Dermis blood vessel endothelial cell (primary cell): ENCODE results near the gene NADSYN1. TPM values are rescaled to one million over a fixed set of nuclear protein-coding genes. Genes with fewer than 3 reads are reported as not detected.
"Not testable (repeated sequence)": the region's sequence is repeated elsewhere in the genome, so short reads cannot be mapped to it uniquely, and the experiment has no call there.

Source experiments
- DNase-seq: peaks from one replicate; pipeline ENCODE4 v3.0.0; 2010
- total RNA-seq: library from RNA; depleted of rRNA; stranded (reverse); fragments of >200 nt; gene quantifications from 2 replicates; pipeline ENCODE4 v1.2.3, GENCODE V29; 2014

The NADSYN1 gene
- total RNA-seq, 1 donor from 2014 or later, result 128 TPM

DNA sequence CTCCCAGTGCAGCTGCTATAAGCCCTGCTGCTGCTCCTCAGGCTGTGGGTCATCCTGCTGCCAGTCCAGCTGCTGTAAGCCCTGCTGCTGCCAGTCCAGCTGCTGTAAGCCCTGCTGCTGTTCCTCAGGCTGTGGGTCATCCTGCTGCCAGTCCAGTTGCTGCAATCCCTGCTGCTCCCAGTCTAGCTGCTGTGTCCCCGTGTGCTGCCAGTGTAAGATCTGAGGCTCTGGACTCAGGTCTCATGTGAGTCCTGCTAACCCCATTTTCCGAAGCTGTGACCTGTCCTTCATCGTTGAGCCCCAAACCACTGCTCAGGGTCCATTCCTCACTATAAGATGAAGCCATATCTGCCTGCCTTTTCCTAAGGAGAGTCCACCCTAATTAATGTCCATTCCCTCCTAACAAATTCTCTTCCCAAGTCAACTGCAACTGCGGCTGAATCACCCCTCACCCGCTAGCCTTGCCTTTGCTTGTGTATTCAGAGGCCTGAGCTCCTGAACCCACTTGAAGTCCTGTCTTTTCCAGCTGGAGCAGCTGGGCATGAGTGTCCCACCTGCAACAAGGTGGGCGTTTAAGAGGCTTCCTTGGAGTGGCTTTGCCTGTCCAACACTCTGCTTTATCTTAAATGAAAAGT is 74.7 kb downstream of the NADSYN1 start:
- no peak for DNase-seq

DNA sequence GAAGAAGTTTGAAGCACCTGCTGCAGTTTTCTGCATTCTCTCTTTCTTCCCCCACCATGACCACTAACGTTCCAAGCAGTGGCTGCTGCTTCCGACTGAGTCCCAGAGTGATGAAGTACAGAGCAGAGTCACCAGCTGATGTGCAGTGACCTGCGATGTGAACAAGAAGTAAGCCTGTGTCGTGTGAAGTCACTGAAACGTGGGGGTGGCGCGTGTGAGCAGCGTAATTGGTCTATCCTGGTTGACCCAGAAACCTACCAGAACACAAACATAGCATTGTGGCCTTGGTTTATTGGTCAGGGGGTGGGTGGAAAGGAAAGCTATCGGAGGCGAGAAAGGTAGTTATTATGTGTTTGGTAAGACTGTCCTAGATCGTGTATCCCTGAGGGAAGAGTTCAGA is 77.6 kb downstream of the NADSYN1 start:
- no peak for DNase-seq

DNA sequence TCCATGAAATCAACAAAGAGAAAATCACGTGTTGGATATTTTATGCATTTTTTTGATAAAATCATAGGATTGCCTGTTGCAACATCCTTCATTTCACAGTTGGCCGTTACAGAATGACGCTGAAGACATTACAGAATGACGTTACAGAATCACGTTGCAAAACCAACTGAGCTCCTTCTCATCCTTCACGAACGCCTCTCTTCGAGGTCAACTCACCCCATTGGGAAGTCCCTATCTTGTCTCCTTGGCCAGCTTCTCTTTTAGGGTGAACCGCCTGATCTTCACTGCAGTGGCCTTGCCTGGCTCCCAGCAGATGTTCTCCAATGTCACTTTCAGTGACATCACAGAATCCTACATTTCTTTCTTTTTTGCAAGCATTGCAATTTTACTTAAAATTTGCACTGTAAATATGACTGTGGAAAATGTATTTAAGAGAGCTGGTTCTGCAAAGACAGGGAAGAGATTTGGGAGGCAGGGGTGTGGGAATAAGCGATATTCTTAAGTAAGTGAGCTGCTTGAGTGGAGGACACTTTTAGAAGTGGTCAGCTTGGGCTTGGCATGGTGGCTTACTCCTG is 79.1 kb downstream of the NADSYN1 start:
- DNase-seq, result no peak

DNA sequence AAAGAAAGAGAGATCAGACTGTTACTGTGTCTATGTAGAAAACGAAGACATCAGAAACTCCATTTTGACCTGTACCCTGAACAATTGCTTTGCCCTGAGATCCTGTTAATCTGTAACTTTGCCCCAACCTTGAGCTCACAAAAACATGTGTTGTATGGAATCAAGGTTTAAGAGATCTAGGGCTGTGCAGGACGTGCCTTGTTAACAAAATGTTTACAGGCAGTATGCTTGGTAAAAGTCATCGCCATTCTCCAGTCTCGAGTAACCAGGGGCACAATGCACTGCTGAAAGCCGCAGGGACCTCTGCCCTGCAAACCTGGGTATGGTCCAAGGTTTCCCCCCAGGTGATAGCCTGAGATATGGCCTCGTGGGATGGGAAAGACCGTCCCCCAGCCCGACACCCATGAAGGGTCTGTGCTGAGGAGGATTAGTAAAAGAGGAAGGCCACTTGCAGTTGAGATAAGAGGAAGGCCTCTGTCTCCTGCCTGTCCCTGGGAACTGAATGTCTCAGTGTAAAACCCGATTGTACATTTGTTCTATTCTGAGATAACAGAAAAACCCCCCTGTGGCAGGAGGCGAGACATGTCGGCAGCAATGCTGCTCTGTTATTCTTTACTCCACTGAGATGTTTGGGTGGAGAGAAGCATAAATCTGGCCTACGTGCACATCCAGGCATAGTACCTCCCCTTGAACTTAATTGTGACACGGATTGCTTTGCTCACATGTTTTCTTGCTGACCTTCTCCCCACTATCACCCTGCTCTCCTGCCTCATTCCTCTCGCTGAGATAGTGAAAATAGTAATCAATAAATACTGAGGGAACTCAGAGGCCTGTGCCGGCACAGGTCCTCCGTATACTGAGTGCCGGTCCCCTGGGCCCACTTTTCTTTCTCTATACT is 82.0 kb downstream of the NADSYN1 start:
- not testable (repeated sequence) for DNase-seq

DNA sequence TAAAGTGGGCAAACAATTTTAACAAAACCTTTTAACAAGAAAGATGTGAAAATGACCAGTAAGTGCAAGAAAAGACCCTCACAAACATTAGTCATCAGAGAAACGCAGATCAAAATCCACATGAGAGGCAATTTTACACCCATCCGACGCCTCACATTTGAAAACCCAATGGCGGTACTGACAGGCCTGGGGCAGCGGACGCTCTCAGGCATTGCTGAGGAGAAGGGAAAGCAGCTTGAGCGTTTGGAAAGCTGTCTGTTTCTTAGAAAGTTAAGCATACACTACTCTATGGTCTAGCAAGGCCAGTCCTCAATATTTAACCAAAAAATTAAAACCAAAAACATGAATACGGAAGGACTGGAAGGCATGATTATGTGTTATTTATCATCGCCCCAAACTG is 82.8 kb downstream of the NADSYN1 start:
- DNase-seq, result no peak

DNA sequence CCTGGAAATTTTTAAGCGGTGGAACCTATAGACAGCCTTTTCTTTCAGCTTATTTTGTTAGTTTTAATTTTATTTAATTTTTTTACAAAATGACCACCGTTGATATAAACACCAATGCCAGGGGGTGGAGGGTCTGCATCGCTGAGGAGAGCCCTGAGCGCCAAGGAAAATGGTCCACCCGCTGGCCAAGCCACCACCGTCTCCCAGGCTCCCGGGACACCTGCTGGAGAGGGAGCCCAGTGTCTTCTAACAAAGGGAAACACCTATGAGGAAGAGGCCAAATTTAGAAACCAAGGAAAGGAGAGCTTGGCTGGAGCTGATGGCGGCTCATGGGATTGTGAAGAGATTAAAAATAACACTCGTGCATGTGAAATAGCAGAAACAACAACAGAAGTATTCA is 84.5 kb downstream of the NADSYN1 start:
- no peak for DNase-seq

DNA sequence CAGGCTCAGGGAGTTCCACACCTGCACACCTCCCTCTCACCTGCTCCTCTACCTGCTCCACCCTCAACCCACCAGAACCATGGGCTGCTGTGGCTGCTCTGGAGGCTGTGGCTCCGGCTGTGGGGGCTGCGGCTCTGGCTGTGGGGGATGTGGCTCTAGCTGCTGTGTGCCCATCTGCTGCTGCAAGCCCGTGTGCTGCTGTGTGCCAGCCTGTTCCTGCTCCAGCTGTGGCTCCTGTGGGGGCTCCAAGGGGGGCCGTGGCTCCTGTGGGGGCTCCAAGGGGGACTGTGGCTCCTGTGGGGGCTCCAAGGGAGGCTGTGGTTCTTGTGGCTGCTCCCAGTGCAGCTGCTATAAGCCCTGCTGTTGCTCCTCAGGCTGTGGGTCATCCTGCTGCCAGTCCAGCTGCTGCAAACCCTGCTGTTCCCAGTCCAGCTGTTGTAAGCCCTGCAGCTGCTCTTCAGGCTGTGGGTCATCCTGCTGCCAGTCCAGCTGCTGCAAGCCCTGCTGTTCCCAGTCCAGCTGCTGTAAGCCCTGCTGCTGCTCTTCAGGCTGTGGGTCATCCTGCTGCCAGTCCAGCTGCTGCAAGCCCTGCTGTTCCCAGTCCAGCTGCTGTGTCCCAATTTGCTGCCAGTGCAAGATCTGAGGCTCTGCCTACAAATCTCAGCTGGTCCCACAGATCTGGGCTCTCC is 85.1 kb downstream of the NADSYN1 start, which contains the start of gene KRTAP5-8:
TSS of gene KRTAP5-8 (plus strand) at position 49 of the 689 bp plus-strand sequence. CDS start at position 80, 31 bp downstream.
- not testable (repeated sequence) for DNase-seq

DNA sequence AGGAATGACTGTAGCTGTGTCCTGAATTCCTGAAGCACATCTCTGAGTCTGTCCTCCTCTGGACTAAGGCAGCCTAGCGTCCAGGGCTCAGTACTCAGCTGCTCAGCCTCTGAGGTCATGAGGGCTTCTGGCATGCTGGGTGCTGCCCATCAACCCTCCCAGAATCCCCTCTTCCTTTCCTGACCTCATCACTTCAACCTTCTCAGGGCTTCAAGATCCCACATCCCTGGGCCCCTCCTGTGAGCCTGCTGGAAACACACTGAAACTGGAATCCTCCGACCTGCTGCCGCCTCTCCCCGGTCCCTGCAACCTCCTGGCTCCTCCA is 85.6 kb downstream of the NADSYN1 start:
- DNase-seq, result no peak

DNA sequence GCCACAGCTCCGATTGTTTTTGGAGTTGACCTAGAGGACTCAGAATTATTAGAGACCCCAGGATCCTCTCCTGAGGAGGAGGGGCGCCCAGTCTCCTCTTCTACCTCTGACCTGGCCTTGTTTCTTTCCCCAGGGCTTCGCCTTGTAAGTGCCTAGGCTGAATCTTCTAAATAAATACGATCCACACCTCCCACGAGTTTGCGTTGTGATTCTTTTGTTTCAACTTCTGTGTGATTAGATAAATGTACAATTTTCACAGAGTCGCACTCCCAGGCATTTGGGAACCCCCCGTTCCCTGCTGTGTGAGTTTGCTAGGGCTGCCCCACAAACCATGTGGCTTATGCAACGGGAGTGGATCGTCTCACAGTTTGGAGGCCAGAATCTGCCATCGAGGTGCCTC is 86.0 kb downstream of the NADSYN1 start:
- no peak for DNase-seq

DNA sequence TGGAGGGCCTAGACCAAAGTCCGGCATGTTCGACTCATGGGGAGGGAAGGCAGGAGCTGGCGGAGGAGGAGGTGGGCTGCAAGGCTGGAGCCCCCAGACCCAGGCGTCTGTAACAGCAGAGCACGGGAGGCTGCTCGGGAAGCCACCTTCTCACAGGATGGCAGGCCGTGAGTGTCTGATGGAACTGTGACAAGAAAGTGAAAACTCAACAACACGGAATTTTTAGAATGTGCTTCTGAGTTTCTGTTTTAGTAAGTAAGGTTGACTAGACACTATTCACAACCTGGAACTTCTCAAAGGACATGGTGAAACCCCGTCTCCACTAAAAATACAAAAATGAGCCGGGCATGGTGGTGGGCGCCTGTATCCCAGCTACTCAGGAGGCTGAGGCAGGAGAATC is 87.0 kb downstream of the NADSYN1 start:
- not testable (repeated sequence) for DNase-seq

DNA sequence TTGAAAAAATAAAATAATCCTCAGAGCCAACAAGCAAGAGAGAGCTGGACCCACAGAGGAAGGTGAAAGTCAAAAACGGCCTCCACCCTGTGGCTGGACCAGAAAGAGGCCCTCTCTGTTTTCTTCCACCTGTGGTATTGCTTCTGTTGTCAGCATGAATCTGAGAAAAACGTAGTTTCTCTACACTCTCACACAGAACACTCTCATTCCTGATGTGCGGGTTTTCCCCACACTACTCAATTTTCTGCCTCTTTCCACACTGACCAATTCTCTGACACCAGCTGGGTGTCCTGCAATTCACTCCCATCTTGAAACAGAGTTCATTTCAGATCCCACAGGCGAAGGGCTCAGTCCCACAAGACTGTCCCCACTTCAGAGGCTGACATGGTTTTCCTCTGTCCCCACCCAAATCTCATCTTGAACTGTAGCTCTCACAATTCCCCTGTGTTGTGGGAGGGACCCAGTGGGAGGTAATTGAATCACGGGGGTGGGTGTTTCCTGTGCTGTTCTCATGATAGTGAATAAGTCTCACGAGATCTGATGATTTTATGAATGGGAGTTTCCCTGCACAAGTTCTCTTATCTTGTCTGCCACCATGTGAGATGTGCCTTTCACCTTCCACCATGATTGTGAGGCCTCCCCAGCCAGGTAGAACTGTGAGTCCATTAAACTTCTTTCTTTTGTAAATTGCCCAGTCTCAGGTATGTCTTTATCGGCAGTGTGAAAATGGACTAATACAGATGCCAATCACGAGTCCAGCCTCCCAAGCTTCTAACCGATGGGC is 87.7 kb downstream of the NADSYN1 start:
- DNase-seq, result not testable (repeated sequence)

DNA sequence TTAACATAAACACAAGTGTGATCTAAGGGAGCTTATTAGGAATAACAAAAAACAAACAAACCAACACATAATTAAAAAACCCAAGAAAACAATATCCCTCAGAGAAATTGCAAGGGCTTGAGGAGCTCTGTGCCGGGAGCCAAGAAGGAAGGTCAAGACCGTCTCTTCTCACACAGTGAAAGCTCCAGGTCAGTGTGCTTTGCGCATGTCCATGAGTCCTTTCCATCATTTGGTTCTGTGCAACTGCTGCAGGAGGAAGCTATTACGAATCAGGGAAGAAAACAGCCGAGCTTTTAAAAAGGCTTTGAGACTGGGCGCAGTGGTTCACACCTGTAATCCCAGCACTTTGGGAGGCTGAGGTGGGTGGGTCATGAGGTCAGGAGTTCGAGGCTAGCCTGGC is 89.4 kb downstream of the NADSYN1 start:
- DNase-seq, result no peak

DNA sequence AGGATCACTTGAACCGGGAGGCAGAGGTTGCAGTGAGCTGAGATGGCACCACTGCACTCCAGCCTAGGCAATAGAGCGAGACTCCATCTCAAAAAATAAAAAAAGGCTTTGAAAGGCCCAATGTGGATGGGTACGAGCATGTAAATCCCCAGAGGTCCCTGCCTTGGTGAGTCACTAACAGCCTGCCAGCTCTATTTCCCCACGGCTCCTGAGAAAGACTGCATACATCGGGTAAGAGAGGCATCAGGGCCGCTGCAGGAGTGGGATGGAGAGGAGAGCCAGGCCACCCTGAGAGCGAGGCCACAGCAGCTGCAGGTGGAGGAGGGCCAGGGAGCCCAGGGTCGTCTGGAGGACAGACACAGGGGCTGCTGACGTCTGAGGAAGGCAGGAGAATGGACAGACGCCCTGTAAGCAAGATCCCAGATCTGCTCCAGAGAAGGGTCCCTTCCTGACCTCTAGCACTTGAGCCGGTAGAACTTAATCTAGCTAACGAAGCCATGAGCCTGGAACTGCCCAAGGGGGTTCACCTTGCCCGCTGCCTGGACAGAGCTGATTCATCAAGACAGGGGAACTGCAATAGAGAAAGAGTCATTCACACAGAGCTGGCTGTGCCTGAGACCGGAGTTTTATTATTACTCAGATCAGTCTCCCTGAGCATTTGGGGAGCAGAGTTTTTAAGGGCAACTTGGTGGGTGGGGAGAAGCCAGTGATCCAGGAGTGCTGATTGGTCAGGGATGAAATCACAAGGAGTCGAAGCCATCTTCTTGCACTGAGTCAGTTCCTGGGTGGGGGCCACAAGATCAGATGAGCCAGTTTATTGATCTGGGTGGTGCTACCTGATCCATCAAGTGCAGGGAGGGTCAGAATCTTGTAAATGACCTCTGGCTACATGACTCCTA is 90.1 kb downstream of the NADSYN1 start:
- no peak for DNase-seq

DNA sequence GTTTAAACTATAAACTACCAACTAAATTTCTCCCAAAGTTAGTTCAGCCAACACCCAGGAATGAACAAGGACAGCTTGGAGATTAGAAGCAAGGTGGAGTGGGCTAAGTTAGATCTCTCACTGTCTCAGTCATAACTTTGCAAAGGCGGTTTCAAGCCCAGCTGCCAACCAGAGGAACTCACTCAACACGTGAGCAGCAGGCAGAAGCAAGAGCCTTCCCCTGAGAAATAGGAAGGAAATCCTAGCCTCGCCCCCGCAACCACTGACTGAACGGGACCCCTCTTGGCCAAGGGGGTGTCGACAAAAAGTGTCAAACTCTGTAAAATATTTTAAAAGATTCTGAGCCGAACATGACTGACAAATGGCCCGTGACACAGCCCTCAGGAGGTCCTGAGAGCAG is 90.9 kb downstream of the NADSYN1 start:
- DNase-seq, result no peak

DNA sequence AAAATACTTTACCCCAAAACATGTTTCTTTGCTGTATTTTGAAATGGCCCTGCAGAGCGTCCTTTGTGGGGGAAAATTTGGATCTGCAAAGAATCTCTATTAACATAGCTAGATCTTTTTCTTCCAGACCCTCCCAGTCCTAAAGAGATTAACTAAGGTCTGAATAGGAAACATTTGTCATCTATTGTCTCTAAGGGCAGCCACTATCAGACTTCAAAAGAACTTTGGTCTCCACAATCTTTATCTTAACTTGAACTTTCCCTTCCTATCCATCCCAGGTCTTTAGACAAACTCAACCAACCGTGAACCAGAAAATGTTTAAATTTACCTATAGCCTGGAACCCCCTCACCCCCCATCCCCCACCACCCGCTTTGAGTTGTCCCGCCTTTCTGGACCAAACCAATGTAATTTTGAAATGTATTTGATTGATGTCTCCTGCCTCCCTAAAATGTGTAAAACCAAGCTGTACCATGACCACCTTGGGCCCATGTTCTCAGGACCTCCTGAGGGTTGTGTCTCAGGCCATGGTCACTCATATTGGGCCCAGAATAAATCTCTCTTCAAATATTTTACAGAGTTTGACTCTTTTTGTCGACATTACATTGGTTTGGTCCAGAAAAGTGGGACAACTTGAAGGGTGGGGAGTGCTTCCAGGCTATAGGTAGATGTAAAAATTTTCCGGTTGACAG is 91.7 kb downstream of the NADSYN1 start:
- no peak for DNase-seq

DNA sequence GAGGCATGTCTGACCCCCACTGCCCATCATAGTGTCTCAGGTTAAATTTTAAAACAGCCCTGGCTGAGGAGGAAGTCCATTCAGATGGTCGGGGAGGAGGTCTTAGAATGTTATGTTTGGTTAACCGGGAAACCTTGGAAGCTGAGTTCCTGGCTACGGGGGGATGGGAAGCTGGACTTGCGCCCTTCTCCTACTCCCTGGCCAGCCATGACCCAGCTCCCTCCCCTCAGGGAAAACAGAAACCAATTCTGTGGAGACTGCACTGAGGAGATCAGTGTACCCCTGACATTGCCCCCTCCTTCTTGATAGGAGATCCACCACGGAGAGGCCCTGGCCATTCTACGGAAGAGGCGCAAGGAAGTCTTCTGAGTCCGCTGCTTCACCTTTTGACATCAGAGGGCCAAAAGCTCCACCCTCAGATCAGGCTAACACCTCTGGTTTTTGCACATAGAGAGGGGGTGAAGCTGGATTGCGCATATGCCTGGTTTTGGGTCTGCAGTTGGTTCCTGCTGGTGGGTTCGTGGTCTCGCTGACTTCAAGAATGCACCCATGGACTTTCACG is 92.5 kb downstream of the NADSYN1 start:
- no peak for DNase-seq

DNA sequence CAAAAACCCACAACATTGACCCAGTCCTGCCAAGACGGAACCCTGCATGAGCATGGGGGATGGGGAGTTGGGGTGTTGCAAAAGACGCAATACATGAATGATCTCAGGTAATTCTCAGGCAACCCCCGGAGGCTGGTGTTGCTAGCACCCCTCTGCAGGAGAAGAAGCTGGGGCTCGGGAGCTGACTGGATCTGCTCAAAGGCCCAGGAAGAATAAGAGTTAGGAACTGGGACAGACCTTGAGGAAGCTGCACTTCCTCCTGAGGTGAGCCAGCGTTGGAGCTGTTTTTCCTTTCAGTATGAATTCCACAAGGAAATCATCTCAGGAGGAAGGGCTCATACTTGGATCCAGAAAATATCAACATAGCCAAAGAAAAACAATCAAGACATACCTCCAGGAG is 95.1 kb downstream of the NADSYN1 start, which contains the start of gene KRTAP5-9:
TSS of gene KRTAP5-9 (plus strand) at position 301 of the 400 bp plus-strand sequence. CDS start 238 bp downstream, outside the sequence.
- DNase-seq, result no peak

DNA sequence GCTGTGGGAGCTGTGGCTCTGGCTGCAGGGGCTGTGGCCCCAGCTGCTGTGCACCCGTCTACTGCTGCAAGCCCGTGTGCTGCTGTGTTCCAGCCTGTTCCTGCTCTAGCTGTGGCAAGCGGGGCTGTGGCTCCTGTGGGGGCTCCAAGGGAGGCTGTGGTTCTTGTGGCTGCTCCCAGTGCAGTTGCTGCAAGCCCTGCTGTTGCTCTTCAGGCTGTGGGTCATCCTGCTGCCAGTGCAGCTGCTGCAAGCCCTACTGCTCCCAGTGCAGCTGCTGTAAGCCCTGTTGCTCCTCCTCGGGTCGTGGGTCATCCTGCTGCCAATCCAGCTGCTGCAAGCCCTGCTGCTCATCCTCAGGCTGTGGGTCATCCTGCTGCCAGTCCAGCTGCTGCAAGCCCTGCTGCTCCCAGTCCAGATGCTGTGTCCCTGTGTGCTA is 95.7 kb downstream of the NADSYN1 start:
- no peak for DNase-seq
